Loucy (cell line): ENCODE results near the gene DOCK9.

Source experiments
- CTCF ChIP-seq: fragments of 200-600 bp; sonication (generic); conservative IDR thresholded peaks from 2 replicates; pipeline ENCODE4 v1.5.1; 2014; ENCODE audit warnings: mild to moderate bottlenecking, antibody characterized with exemption, low read length
- EZH2phosphoT487 ChIP-seq: fragments of 200-600 bp; IDR thresholded peaks from 2 replicates; pipeline ENCODE4 v1.6.1; 2018; ENCODE audit warnings: antibody characterized with exemption, mild to moderate bottlenecking, moderate library complexity, borderline replicate concordance

GRCh38 chr13:98829541-98829940 lies 148.3 kb downstream of the DOCK9 start:
- TF ChIP-seq CTCF (no peak), EZH2phosphoT487 (no peak)
